ENCODE measurements around the gene LDB2. TPM values are rescaled to one million over a fixed set of nuclear protein-coding genes. Genes with fewer than 3 reads are reported as not detected.

LDB2 gene
- total RNA-seq, 1 donor from 2014 or later: 55.8 TPM

- Histone ChIP-seq H3K27ac (ENCODE audit: low read depth, low read length) (no peak overlapping the region), H3K9me3 (ENCODE audit: control insufficient read depth in 3 of 3, low read length in 3 of 3) (no peaks in the 10 kb centered on the region), H3K4me1 (ENCODE audit: control insufficient read depth in 3 of 3, insufficient read depth in 3 of 3, low read length in 3 of 3) (no peaks in the 10 kb centered on the region), H3K9ac (ENCODE audit: low read depth in 1 of 3, low read length in 3 of 3) (no peak overlapping the region), H3K36me3 (ENCODE audit: control insufficient read depth in 3 of 3, insufficient read depth in 3 of 3, low read length in 3 of 3) (no peaks in the 10 kb centered on the region), H3K27me3 (ENCODE audit: control insufficient read depth in 3 of 3, insufficient read depth in 3 of 3, low read length in 3 of 3) (no peaks in the 10 kb centered on the region), H3K4me3 (ENCODE audit: low read length in 3 of 3) (no peak overlapping the region)
These were observed 166.6 kb downstream of the LDB2 start for GRCh38 chr4:16731776-16732380.

GRCh38 chr4:16730522-16731205, 167.8 kb downstream of the LDB2 start:
- Histone ChIP-seq H3K9ac (ENCODE audit: low read depth in 1 of 3, low read length in 3 of 3) (no peak overlapping the region), H3K36me3 (ENCODE audit: control insufficient read depth in 3 of 3, insufficient read depth in 3 of 3, low read length in 3 of 3) (no peaks in the 10 kb centered on the region), H3K4me1 (ENCODE audit: control insufficient read depth in 3 of 3, insufficient read depth in 3 of 3, low read length in 3 of 3) (no peaks in the 10 kb centered on the region), H3K27ac (ENCODE audit: low read depth, low read length) (no peak overlapping the region), H3K4me3 (ENCODE audit: low read length in 3 of 3) (no peak overlapping the region), H3K27me3 (ENCODE audit: control insufficient read depth in 3 of 3, insufficient read depth in 3 of 3, low read length in 3 of 3) (no peaks in the 10 kb centered on the region), H3K9me3 (ENCODE audit: control insufficient read depth in 3 of 3, low read length in 3 of 3) (no peaks in the 10 kb centered on the region)

GRCh38 chr4:16729336-16729735, 169.1 kb downstream of the LDB2 start:
- Histone ChIP-seq H3K27ac (ENCODE audit: low read depth, low read length) (no peak overlapping the region), H3K4me3 (ENCODE audit: low read length in 3 of 3) (no peak overlapping the region), H3K4me1 (ENCODE audit: control insufficient read depth in 3 of 3, insufficient read depth in 3 of 3, low read length in 3 of 3) (no peaks in the 10 kb centered on the region), H3K27me3 (ENCODE audit: control insufficient read depth in 3 of 3, insufficient read depth in 3 of 3, low read length in 3 of 3) (no peaks in the 10 kb centered on the region), H3K9ac (ENCODE audit: low read depth in 1 of 3, low read length in 3 of 3) (no peak overlapping the region), H3K36me3 (ENCODE audit: control insufficient read depth in 3 of 3, insufficient read depth in 3 of 3, low read length in 3 of 3) (no peaks in the 10 kb centered on the region), H3K9me3 (ENCODE audit: control insufficient read depth in 3 of 3, low read length in 3 of 3) (no peaks in the 10 kb centered on the region)

GRCh38 chr4:16728849-16729248, 169.6 kb downstream of the LDB2 start:
- no peaks in the 10 kb centered on the region for H3K9me3 ChIP-seq (ENCODE audit: control insufficient read depth in 3 of 3, low read length in 3 of 3)
- no peak overlapping the region for H3K9ac ChIP-seq (ENCODE audit: low read depth in 1 of 3, low read length in 3 of 3)
- no peaks in the 10 kb centered on the region for H3K4me1 ChIP-seq (ENCODE audit: control insufficient read depth in 3 of 3, insufficient read depth in 3 of 3, low read length in 3 of 3)
- H3K27me3 ChIP-seq (ENCODE audit: control insufficient read depth in 3 of 3, insufficient read depth in 3 of 3, low read length in 3 of 3): no peaks in the 10 kb centered on the region
- H3K36me3 ChIP-seq (ENCODE audit: control insufficient read depth in 3 of 3, insufficient read depth in 3 of 3, low read length in 3 of 3): no peaks in the 10 kb centered on the region
- H3K27ac ChIP-seq (ENCODE audit: low read depth, low read length): no peak overlapping the region
- no peak overlapping the region for H3K4me3 ChIP-seq (ENCODE audit: low read length in 3 of 3)

- no peaks in the 10 kb centered on the region for H3K27me3 ChIP-seq (ENCODE audit: control insufficient read depth in 3 of 3, insufficient read depth in 3 of 3, low read length in 3 of 3)
- no peak overlapping the region for H3K9ac ChIP-seq (ENCODE audit: low read depth in 1 of 3, low read length in 3 of 3)
- H3K4me1 ChIP-seq (ENCODE audit: control insufficient read depth in 3 of 3, insufficient read depth in 3 of 3, low read length in 3 of 3): no peaks in the 10 kb centered on the region
- H3K27ac ChIP-seq (ENCODE audit: low read depth, low read length): no peak overlapping the region
- H3K36me3 ChIP-seq (ENCODE audit: control insufficient read depth in 3 of 3, insufficient read depth in 3 of 3, low read length in 3 of 3): no peaks in the 10 kb centered on the region
- no peak overlapping the region for H3K4me3 ChIP-seq (ENCODE audit: low read length in 3 of 3)
- H3K9me3 ChIP-seq (ENCODE audit: control insufficient read depth in 3 of 3, low read length in 3 of 3): peaks cover 0 to 4% (median 0%) of the 10 kb centered on the region in 3 donors
These were observed 170.3 kb downstream of the LDB2 start for GRCh38 chr4:16728111-16728510.

GRCh38 chr4:16727218-16727617, 171.2 kb downstream of the LDB2 start:
- peaks cover 0 to 4% (median 0%) of the 10 kb centered on the region in 3 donors for H3K9me3 ChIP-seq (ENCODE audit: control insufficient read depth in 3 of 3, low read length in 3 of 3)
- no peaks in the 10 kb centered on the region for H3K27me3 ChIP-seq (ENCODE audit: control insufficient read depth in 3 of 3, insufficient read depth in 3 of 3, low read length in 3 of 3)
- H3K4me1 ChIP-seq (ENCODE audit: control insufficient read depth in 3 of 3, insufficient read depth in 3 of 3, low read length in 3 of 3): no peaks in the 10 kb centered on the region

GRCh38 chr4:16726368-16727050, 171.9 kb downstream of the LDB2 start:
- Histone ChIP-seq H3K4me3 (ENCODE audit: low read length in 3 of 3) (no peak overlapping the region), H3K27ac (ENCODE audit: low read depth, low read length) (no peak overlapping the region), H3K9ac (ENCODE audit: low read depth in 1 of 3, low read length in 3 of 3) (no peak overlapping the region), H3K36me3 (ENCODE audit: control insufficient read depth in 3 of 3, insufficient read depth in 3 of 3, low read length in 3 of 3) (no peaks in the 10 kb centered on the region), H3K9me3 (ENCODE audit: control insufficient read depth in 3 of 3, low read length in 3 of 3) (peaks cover 0 to 4% (median 0%) of the 10 kb centered on the region in 3 donors), H3K4me1 (ENCODE audit: control insufficient read depth in 3 of 3, insufficient read depth in 3 of 3, low read length in 3 of 3) (peaks cover 0 to 2% (median 0%) of the 10 kb centered on the region in 3 donors), H3K27me3 (ENCODE audit: control insufficient read depth in 3 of 3, insufficient read depth in 3 of 3, low read length in 3 of 3) (no peaks in the 10 kb centered on the region)

More at GRCh38 chr4:16727218-16727617, 171.2 kb downstream of the LDB2 start:
- Histone ChIP-seq H3K36me3 (ENCODE audit: control insufficient read depth in 3 of 3, insufficient read depth in 3 of 3, low read length in 3 of 3) (no peaks in the 10 kb centered on the region), H3K9ac (ENCODE audit: low read depth in 1 of 3, low read length in 3 of 3) (no peak overlapping the region), H3K4me3 (ENCODE audit: low read length in 3 of 3) (no peak overlapping the region), H3K27ac (ENCODE audit: low read depth, low read length) (no peak overlapping the region)

GRCh38 chr4:16725252-16725651, 173.2 kb downstream of the LDB2 start:
- Histone ChIP-seq H3K9ac (ENCODE audit: low read depth in 1 of 3, low read length in 3 of 3) (no peak overlapping the region), H3K36me3 (ENCODE audit: control insufficient read depth in 3 of 3, insufficient read depth in 3 of 3, low read length in 3 of 3) (no peaks in the 10 kb centered on the region), H3K27me3 (ENCODE audit: control insufficient read depth in 3 of 3, insufficient read depth in 3 of 3, low read length in 3 of 3) (no peaks in the 10 kb centered on the region), H3K4me1 (ENCODE audit: control insufficient read depth in 3 of 3, insufficient read depth in 3 of 3, low read length in 3 of 3) (peaks cover 0 to 3% (median 0%) of the 10 kb centered on the region in 3 donors), H3K9me3 (ENCODE audit: control insufficient read depth in 3 of 3, low read length in 3 of 3) (peaks cover 0 to 4% (median 0%) of the 10 kb centered on the region in 3 donors), H3K27ac (ENCODE audit: low read depth, low read length) (no peak overlapping the region), H3K4me3 (ENCODE audit: low read length in 3 of 3) (no peak overlapping the region)

GRCh38 chr4:16722416-16722815, 176.0 kb downstream of the LDB2 start:
- H3K4me3 ChIP-seq (ENCODE audit: low read length in 3 of 3): no peak overlapping the region
- no peak overlapping the region for H3K27ac ChIP-seq (ENCODE audit: low read depth, low read length)
- peaks cover 0 to 4% (median 0%) of the 10 kb centered on the region in 3 donors for H3K9me3 ChIP-seq (ENCODE audit: control insufficient read depth in 3 of 3, low read length in 3 of 3)
- no peak overlapping the region for H3K9ac ChIP-seq (ENCODE audit: low read depth in 1 of 3, low read length in 3 of 3)
- peaks cover 0 to 3% (median 0%) of the 10 kb centered on the region in 3 donors for H3K4me1 ChIP-seq (ENCODE audit: control insufficient read depth in 3 of 3, insufficient read depth in 3 of 3, low read length in 3 of 3)
- no peaks in the 10 kb centered on the region for H3K36me3 ChIP-seq (ENCODE audit: control insufficient read depth in 3 of 3, insufficient read depth in 3 of 3, low read length in 3 of 3)
- H3K27me3 ChIP-seq (ENCODE audit: control insufficient read depth in 3 of 3, insufficient read depth in 3 of 3, low read length in 3 of 3): no peaks in the 10 kb centered on the region

Measured in skeletal muscle tissue (tissue), 4 donors.